Skeletal muscle satellite cell (primary cell): Measurements from ENCODE around the gene MN1.

Experiments used
- H3K27me3 ChIP-seq: 2 replicates; pipeline ENCODE4 v1.7.0; 2013; ENCODE audit warnings: low read length; ENCODE audit not compliant: control insufficient read depth, insufficient read depth
- H3K36me3 ChIP-seq: 2 replicates; pipeline ENCODE4 v1.7.0; 2013; ENCODE audit warnings: mild to moderate bottlenecking, control low read depth, low read length; ENCODE audit not compliant: insufficient read depth
- H3K4me1 ChIP-seq: 2 replicates; pipeline ENCODE4 v1.7.0; 2013; ENCODE audit warnings: low read length; ENCODE audit not compliant: control insufficient read depth, insufficient read depth
- H3K4me2 ChIP-seq: 2 replicates; pipeline ENCODE4 v1.7.0; 2013; ENCODE audit warnings: mild to moderate bottlenecking, low read length
- H3K4me3 ChIP-seq: 2 replicates; pipeline ENCODE4 v1.7.0; 2013; ENCODE audit warnings: low read length
- H3K9ac ChIP-seq: 2 replicates; pipeline ENCODE4 v1.7.0; 2013; ENCODE audit warnings: mild to moderate bottlenecking, low read depth, low read length, moderate library complexity
- H3K9me3 ChIP-seq: replicated peaks from 2 replicates; pipeline ENCODE4 v1.7.0; 2013; ENCODE audit warnings: mild to moderate bottlenecking, control low read depth, low read length

The MN1 gene

DNA sequence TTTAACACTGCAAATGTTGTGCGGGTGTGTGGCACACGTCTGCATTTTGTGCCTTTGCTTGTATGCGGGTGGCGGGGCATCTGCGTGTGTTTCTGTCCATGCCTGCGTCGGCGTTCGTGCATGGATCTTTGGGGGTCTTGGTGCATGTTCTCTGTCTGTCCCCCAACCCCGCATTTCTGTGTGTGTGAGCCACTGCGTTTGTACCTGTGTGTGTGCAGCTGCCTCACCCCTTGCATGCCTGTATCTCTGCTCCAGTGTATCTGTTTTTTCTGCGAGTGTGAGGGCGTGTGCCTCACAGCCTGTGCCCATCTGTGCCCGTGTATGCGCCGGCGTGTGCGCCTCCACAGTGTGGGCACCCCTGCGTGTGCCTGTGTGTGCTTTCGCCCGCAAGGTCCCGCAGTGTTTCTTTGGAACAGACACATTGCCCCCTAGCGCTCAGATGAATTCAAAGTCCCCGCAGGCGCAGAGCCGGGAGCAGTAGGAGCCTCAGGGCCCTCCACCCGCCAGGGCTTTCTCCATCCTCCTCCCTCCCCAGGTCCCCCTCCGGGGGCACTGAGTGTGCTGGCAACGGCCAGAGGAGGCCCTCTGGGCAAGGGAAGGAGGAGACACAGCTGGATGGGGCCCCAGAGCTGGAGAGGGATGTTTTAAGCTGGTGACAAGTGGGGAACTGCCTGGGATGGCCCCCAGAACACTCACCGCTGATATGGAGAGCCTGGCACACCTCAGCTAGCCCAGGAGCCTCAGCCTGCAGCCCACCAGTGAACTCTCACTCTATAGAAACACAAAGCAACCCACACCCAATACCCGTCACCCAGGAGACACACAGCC lies 3.1 kb upstream of the MN1 start:
- H3K4me1 ChIP-seq, result peaks cover 17% of the 10 kb centered on the region
- no peak overlapping the region for H3K4me2 ChIP-seq
- no peak overlapping the region for H3K9ac ChIP-seq
- H3K9me3 ChIP-seq, result no peaks in the 10 kb centered on the region
- H3K36me3 ChIP-seq, result no peaks in the 10 kb centered on the region
- H3K27me3 ChIP-seq, result peaks cover 20% of the 10 kb centered on the region
- no peak overlapping the region for H3K4me3 ChIP-seq

DNA sequence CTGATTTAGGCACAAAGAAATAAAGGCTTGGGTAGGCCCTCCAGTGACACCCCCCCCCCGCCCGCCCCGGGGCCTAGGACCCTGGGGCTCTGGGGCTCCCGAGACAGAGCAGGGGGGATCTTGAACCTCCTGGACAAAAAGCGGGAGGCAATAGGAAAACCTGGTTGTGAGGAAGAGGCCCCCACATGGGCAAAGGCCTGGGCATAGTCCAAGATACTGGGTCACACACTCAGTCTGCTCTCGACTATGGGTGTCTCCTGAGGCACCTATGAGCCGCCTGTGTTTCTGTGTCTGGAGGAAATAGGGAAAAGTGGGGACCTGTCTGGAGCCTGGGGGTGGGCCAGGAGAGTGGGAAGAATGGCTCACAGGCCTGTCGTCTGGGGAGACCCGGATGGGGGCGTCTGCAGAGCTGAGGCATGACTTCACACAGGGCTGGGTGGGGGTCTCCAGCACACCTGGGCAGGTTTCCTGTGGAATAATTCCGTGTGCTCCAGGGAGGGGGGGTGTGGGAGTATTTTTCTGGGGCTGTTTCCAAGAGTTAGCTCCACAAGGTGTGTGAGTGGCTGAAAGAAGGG lies 2.4 kb upstream of the MN1 start:
- peaks cover 19% of the 10 kb centered on the region for H3K4me1 ChIP-seq
- H3K4me3 ChIP-seq, result no peak overlapping the region
- H3K9ac ChIP-seq, result no peak overlapping the region
- H3K9me3 ChIP-seq, result no peaks in the 10 kb centered on the region
- H3K36me3 ChIP-seq, result no peaks in the 10 kb centered on the region
- H3K27me3 ChIP-seq, result peaks cover 27% of the 10 kb centered on the region
- H3K4me2 ChIP-seq, result no peak overlapping the region

DNA sequence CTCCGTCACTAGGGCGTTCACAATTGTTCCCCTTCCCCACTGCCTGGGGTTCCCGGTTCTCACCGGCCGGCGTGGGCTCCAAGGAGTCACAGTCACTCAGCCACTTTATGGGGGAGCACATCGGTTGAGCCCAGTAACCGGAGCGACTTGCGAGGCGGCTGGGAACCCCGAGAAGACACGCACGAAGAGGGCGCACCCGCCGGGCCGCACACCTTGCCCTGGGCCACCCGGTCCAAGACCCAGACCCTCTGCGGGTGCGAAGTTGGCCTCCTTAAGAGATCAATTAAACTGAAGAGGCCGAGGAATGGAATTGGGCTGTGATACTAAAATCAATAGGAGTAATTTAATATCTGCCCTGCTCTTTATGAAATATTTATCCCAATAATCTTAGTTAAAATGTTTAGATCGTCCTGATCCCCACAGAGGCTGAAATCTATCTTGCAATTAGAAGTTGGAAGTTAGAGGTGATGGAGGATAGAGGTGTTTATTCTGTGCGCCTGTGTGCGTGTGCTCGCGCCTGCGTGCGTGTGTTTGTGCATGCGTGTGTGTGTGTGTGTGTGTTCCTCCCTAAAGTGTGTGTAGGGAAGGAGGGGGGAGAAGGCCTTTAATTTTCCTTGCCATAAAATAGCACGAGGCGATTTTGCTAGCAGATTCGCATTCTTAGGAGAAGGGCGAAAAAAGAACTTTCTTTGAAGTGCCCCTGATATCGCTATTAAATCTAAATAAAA lies 954 bp upstream of the MN1 start:
- peak overlapping the region; percentile 97 for H3K4me2 ChIP-seq
- H3K9me3 ChIP-seq, result no peaks in the 10 kb centered on the region
- peak overlapping the region; percentile 48 for H3K9ac ChIP-seq
- H3K36me3 ChIP-seq, result no peaks in the 10 kb centered on the region
- H3K4me3 ChIP-seq, result peak overlapping the region; percentile 76
- H3K27me3 ChIP-seq, result peaks cover 35% of the 10 kb centered on the region
- H3K4me1 ChIP-seq, result peaks cover 19% of the 10 kb centered on the region

DNA sequence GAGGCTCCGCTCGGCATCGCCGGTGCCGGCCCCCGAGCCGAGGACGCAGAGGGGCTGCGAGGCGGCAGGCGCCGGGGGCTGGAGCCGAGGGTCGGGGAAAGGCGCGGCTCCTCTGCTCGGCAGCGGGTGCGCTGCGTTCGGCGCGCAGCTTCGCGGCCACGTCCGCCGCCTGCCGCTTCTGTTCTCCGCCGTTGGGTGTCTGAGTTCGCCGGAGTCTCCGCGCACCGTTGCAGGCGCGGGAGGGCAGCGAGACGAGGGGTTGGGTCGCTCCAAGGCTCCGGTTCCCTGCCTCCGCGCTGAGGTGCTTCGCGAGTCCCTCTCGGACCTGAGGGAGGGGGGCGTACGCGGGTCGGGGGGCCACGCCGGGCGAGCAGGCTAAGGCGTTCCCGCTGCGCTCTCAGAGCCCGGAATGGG lies 347 bp downstream of the MN1 start:
- no peaks in the 10 kb centered on the region for H3K9me3 ChIP-seq
- H3K36me3 ChIP-seq, result no peaks in the 10 kb centered on the region
- H3K4me2 ChIP-seq, result peak overlapping the region; percentile 97
- H3K4me1 ChIP-seq, result peaks cover 19% of the 10 kb centered on the region
- H3K27me3 ChIP-seq, result peaks cover 32% of the 10 kb centered on the region
- peak overlapping the region; percentile 35 for H3K9ac ChIP-seq
- peak overlapping the region; percentile 76 for H3K4me3 ChIP-seq

DNA sequence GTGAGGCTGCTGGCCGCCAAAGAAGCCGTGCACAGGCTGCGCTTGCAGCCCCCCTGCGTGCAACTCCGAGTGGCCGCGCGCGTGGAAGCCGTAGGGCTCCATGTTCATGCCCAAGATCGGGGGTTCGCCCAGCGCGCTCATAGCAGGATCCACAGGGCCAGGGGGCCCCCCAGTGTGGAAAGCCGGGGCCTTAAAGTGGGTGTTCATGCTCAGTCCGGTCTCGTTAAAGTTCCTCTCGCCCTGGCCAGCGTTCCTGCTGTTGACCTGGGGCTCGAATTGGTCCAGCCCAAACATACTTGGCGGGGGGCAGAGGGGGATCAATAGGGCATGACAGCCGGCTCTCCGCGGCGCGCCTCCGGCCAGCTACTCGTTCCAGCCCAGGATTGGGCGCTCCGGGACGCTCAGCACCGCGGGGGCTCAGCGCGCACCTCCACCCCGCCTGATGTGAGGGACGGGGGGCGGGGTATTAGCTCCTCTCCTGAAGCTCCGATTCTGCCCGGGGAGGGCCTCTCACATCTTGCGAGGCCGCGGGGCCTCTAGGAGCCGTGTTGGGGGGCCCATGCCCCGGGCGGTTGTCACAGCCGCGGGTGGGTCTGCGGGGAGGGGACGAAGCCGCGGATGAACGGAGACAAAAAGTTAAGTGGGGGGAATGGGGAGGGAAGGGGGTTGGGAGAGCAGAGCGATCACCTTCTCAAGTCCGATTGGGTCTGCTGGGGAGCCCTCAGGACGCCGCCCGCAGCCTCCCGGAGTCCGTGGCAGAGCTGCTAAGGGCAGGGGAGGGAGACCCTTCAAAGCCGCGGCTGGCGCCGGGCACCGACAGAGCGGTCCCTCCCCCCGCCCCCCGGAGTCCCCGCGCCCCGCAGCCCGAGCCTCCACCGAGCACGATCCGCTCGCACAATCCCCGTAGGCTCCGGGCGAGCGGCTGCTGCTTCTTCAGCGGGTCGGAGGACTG lies 1.0 kb downstream of the MN1 start:
- Histone ChIP-seq H3K36me3 (no peaks in the 10 kb centered on the region), H3K4me3 (peak overlapping the region; percentile 76), H3K27me3 (peaks cover 32% of the 10 kb centered on the region), H3K4me2 (peak overlapping the region; percentile 97), H3K9me3 (no peaks in the 10 kb centered on the region), H3K9ac (peak overlapping the region; percentile 35), H3K4me1 (peaks cover 19% of the 10 kb centered on the region)

DNA sequence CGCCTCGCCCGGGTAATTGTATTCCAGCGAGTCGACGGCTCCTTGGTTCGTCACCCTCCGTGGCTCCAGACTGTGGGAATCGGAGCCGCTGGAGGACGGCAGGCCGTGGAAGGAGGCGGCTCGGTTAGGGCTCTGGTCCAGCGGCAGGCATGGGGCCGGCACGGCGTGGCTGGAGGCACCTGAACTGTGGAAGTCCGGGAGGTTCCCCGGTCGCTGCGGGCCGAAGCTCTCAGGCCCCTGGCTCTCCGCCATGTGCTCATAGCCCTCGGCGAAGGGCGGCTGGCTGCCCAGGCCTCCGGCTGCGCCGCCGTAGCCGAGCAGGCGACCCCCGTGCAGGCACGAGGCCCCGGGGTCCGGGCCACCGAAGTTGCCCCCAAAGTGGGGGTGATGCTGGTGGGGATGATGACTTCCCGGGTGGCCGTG lies 1.7 kb downstream of the MN1 start:
- H3K9ac ChIP-seq, result no peak overlapping the region
- peak overlapping the region; percentile 97 for H3K4me2 ChIP-seq
- H3K27me3 ChIP-seq, result peaks cover 32% of the 10 kb centered on the region
- H3K36me3 ChIP-seq, result no peaks in the 10 kb centered on the region
- peak overlapping the region; percentile 76 for H3K4me3 ChIP-seq
- peaks cover 19% of the 10 kb centered on the region for H3K4me1 ChIP-seq
- H3K9me3 ChIP-seq, result no peaks in the 10 kb centered on the region

DNA sequence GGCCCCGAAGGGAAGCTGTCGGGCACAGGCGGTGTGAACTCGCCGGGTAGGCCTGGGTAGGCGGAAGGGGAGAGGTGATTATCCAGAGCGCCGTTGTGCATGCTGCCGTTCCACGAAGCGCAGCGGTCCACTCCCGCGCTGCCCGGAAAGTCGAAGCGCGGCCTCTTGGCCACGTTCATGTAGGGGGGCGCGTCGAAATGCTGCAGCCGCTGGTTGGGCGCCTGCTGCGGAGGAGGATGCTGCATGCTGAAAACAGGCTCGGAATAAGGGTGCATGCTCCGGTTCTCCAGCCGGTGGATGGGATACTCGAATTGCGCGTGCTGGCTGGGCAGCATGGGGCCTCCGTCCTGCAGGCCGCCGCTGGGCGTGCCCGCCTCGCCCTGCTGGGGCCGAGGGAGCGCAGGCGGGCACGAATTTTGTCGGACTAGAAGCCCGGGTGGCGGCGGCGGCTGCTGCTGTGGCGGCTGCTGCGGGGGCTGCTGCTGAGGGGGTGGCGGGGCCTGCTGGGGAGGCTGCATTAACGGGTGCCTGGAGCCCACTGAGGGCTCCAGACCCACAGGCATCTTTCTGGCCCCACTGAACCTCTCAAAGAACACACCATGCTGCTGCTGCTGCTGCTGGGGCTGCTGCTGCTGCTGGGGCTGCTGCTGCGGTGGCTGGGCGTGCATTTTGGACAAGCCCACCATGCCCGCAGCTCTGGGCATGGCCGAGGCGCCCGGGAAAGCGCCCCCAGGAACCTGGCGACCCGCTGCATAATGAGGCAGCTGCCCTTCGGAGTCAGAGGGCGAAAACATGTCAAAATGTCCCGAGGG lies 2.3 kb downstream of the MN1 start:
- Histone ChIP-seq H3K9me3 (no peaks in the 10 kb centered on the region), H3K36me3 (no peaks in the 10 kb centered on the region), H3K27me3 (peaks cover 35% of the 10 kb centered on the region), H3K4me1 (peaks cover 19% of the 10 kb centered on the region), H3K9ac (no peak overlapping the region), H3K4me2 (peak overlapping the region; percentile 97), H3K4me3 (peak overlapping the region; percentile 76)

DNA sequence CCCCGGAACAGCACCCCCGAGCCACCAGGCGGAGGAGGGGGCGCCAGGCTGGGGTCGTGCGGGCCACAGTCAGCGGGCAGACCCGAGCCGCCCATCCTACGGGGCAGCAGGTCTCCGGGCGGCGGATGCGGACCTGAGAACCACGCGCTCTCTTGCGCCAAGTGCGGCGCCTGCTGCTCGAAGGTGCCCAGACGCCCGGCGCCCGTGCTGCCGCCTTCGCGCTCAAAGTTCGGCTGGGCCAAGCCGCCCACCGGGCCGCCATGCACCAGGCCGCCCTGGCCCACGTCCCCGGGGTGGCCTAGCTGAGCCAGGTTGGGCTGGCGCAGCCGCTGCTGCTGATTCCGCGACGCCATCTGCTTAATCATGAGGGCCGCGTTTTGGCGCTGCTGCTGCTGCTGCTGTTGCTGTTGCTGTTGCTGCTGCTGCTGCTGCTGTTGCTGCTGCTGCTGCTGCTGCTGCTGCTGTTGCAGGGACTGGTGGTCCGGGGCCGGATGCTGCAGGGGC lies 3.0 kb downstream of the MN1 start:
- H3K4me3 ChIP-seq, result no peak overlapping the region
- H3K4me1 ChIP-seq, result peaks cover 19% of the 10 kb centered on the region
- no peak overlapping the region for H3K9ac ChIP-seq
- peaks cover 37% of the 10 kb centered on the region for H3K27me3 ChIP-seq
- no peaks in the 10 kb centered on the region for H3K36me3 ChIP-seq
- H3K4me2 ChIP-seq, result no peak overlapping the region
- no peaks in the 10 kb centered on the region for H3K9me3 ChIP-seq

DNA sequence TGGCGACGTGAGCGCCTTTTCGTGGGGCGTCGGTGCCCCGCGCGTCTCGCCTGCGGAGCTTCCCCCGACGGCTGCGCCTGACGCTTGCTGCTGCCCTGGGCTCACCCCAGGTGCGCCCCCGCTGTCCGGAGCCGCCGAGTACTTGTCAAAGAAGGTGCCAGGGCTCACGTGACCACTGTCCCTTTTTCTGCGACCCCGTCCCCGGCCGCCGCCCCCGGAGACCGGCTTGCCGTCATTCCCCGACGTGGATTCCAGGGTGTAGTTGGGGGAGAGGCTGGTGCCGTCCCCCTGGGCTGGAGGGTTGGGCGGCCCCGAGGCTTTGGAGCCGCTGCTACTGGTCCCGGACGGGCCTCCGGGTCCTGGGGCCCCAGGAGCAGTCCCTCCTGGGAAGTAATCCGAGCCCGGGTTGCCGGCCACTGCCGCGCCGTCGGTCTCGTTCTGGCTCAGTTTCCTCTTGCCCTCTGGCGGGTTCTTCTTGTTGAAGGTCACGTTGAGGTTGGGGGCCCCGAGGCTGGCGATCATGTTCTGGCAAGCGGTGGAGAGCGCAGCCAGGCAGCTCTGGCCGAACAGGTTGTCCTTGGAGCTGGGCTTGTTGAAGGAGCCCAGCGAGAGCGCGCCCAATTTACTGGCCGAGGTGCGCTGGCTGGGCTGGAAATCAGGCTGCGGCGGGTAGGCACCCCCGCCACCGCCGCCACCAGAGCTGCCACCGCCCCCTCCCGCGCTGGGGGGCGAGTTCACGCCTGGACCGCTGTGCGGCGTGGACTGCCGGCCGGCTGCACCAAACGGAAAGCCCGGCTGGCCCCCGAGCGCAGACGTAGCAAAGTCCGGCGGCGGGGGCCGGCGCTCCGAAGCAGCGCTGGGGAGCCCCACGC lies 3.8 kb downstream of the MN1 start:
- Histone ChIP-seq H3K4me3 (no peak overlapping the region), H3K9me3 (no peaks in the 10 kb centered on the region), H3K9ac (no peak overlapping the region), H3K27me3 (peaks cover 38% of the 10 kb centered on the region), H3K4me2 (no peak overlapping the region), H3K36me3 (no peaks in the 10 kb centered on the region), H3K4me1 (peaks cover 19% of the 10 kb centered on the region)
